Activated CD4-positive, CD25-positive, alpha-beta regulatory T cell treated with anti-CD3 and anti-CD28 coated beads, Interleukin-2, amount 50 U/mL, for 72 hours (primary cell): Measurements from ENCODE around the gene TGFBR3.
"Not testable (repeated sequence)": the region's sequence is repeated elsewhere in the genome, so short reads cannot be mapped to it uniquely, and the experiment has no call there.

Source experiments
- DNase-seq: peaks from one replicate; pipeline ENCODE4 v3.0.0; 2021

The TGFBR3 gene

GRCh38 chr1:91676030-91676429 is 209.9 kb downstream of the TGFBR3 start:
- DNase-seq: no peak

- DNase-seq: no peak
Observed at GRCh38 chr1:91674107-91674506, 211.8 kb downstream of the TGFBR3 start.

- no peak for DNase-seq
Observed at GRCh38 chr1:91673613-91674012, 212.3 kb downstream of the TGFBR3 start.

DNA sequence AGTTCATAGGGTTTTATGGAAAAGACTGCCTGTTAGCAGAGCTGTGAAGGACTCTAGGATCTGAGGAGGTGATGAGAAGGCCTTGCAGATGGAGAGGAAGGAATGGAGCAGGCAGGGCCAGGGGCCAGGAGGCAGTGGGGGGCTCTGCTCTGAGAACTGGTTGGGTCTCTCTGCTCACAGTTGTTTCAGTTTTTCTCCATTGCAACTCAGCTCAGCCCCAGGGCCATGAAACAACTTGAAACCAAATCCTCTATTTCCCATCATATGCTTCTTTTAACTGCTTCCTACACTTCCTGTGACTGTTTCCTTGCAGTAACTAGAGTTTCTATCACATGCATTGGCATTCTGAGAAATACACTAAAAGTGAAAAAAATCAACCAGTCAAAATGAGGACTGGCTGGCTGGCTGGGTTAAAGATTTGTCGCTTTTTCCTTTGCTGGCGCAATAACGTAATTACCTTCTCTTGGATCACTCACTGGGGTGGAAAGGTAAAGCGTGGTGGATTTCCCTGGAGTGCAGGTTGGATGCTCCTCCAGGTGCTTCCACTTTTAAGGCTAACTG is 213.3 kb downstream of the TGFBR3 start:
- no peak for DNase-seq

GRCh38 chr1:91670781-91671180 is 215.2 kb downstream of the TGFBR3 start:
- no peak for DNase-seq

DNA sequence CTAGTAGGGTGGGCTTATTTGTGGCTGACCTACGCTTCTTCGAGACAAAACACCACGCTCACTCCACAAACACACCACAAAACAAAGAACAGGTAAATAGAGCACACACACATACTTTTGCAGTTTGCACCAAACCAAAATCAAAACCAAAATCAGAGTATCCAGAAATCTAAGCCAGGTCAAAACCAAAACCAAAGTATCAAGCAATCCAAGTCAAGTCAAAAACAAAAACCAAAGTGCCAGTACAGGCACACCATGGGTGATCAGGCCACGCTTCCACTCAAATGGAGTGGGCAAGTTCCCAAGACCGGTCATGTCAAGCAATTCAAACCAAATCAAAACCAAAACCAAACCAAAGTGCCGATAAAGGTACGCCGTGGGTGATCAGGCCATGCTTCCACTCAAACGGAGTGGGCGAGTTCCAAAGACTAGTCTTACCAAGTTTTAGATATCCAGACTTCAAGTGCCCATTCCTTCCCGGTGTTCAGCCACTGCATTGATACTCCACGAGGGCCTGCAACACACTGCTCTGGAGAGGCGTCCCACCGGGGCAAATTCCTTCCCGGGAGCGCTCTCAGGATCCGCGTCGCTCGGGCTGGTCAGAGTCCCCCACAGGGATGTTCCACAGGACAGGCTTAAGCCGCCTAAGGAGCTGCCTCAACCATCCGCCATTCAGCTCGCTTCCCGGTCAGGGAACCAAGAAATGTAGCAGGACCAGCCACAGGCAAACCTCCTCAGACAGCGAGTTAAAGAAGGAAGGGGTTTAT is 216.2 kb downstream of the TGFBR3 start:
- no peak for DNase-seq

- not testable (repeated sequence) for DNase-seq
Observed at GRCh38 chr1:91666651-91667050, 219.3 kb downstream of the TGFBR3 start.

- DNase-seq: no peak
Observed at GRCh38 chr1:91661121-91661520, 224.8 kb downstream of the TGFBR3 start.

DNA sequence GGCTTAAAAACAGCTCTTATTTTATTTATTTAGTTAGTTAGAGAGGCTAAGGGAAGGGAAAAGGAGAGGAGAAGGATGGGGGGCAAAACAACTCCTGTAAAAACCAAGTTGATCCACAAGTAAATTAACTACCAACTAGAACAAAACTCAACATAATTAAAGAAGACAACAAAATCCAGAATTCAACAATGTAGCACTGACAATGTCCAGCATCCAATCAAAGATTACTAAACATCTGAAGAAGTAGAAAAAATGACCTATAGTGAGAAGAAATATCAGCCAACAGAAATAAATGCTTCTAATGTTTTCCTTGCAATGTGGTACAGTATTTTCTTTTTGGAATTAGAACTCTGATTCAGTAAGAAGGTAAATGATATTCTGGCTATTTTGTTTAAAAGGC is 225.2 kb downstream of the TGFBR3 start:
- DNase-seq: no peak

DNA sequence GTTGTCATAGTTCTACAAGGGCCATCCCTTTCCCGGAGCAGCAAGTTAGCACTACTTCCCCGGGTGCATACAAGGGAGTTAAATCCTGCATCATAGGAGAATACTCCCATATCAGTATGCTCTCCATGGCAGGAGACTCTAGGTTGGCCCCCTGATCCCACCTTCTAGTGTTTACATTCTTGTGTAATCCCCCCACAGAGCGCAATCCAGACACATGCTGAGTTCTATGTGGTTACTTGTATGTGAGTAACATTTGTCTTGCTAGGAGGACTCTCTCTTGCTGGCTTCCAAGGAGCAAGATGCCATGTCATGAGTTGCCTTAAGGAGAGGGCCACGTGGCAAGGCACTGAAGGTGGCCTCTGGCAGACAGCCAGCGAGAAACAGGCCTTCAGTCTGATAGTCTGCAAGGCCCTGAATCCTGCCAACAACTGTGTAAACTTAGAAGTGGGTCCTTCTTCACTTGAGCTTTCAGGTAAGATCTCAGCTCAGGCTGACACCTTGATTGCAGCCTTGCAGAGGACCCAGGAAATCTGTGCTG is 230.0 kb downstream of the TGFBR3 start:
- no peak for DNase-seq

DNA sequence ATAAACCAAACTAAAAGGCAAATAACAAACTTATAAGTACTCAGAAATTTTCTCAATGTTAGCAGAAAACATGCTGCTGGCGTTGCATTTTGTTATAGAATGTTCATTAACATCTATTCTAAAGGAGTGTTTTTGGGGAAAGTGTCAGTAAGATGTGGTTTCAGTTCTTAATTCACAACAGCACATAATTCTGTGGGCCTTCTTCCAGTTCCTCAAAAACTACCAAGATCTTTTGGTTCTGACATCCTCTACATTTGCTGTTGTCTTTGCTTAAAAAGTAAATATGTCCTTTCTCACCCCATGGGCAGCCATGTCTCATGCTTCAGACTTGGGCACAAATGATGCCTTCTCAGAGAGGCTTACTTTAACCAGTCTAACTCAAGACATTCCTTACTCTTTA is 232.8 kb downstream of the TGFBR3 start:
- DNase-seq: no peak

- no peak for DNase-seq
Observed at GRCh38 chr1:91651661-91652071, 234.3 kb downstream of the TGFBR3 start.

DNA sequence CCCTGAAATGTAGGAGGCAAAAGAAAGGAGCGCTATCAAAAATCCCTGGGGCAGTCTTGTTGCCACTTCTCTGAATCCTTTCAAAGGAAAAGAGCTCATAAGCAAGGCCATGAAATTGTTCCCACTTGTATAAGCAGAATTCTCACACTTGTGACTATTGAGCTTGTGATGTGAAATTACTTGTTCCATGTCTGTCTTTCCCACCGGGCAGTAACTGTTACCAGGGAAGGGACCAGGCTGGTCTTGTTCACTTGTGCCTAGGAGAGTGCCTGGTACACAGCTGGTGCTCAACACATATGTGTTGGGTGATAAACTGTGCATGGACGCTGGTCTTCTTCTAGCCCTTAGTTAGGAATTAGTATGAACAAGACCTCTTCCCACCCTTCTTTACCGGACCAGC is 234.7 kb downstream of the TGFBR3 start:
- no peak for DNase-seq

DNA sequence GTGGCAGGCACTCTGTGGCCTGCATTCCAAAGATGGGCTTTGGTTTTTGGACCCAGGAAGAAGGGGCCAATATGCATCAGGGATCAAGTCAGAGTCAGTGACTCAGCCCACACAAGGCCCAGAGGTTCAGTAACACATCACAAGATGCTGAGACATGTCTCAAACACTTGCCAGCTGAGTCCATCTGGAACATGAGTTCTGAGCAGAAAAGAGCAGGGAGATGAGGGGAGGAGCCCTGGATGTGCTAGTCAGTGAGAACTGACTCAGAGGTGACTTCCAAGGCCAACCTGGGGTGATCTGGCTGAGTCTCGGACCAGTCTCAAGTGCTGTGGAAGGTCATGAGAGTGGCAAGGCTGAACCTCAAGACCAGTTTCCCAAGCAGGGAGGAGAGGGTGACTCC is 235.2 kb downstream of the TGFBR3 start:
- no peak for DNase-seq

GRCh38 chr1:91647061-91647460 is 238.9 kb downstream of the TGFBR3 start:
- DNase-seq: no peak

GRCh38 chr1:91645031-91645430 is 240.9 kb downstream of the TGFBR3 start:
- DNase-seq: no peak

DNA sequence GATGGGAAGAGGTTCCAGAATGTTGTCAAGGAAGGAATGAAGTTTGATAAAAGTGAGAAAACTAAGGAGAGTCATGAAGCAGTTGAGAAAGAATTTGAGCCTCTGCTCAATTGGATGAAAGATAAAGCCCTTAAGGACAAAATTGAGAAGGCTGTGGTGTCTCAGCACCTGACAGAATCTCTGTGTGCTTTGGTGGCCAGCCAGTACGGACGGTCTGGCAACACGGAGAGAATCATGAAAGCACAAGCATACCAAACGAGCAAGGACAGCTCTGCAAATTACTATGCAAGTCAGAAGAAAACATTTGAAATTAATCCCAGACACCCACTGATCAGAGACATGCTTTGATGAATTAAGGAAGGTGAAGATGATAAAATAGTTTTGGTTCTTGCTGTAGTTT is 242.5 kb downstream of the TGFBR3 start:
- no peak for DNase-seq

DNA sequence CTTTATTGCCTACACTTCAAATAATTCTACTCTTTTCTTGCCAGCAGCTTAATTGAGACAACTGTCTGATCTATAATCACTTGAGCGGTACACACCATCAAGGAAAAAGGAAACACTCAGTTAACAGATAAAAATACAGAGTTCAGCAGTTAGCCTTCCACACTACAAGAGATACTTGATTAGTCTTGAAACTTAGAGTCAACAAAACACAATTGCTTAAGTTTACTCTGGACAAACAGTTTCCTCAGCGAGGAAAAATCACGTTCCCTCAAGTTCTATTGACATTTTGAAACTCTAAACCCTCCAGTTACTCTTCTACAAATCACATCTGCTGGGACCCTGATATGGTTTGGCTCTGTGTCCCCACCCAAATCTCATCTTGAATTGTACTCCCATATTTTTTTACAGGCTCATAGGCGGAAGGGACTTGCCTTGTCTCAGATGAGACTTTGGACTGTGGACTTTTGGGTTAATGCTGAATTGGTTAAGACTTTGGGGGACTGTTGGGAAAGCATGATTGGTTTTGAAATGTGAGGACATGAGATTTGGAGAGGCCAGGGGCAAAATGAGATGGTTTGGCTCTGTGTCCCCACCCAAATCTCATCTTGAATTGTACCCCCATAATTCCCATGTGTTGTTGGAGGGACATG is 244.9 kb downstream of the TGFBR3 start:
- no peak for DNase-seq

DNA sequence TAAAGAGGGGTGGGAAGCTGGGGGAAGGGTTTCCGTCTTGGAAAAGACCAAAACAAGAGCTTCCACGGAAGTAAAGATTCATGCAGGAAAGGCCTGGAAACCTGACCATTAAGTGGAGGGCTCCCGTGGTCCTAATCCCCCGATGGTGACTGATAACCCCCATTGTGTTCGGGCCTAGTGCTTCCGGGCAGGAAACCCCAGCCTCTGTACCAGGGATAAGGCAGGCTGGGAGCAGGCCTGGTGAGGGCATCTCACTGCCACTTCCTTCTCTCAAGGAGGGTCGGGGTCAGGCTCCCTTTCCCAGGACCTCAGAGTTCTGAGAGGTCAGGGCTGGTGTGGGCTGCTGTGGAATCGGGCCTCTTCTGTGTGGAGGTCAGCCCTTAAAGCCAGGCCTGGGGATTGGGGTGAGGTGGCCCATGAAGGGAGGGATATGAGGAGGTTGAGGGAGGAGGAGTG is 248.4 kb downstream of the TGFBR3 start:
- DNase-seq: no peak

DNA sequence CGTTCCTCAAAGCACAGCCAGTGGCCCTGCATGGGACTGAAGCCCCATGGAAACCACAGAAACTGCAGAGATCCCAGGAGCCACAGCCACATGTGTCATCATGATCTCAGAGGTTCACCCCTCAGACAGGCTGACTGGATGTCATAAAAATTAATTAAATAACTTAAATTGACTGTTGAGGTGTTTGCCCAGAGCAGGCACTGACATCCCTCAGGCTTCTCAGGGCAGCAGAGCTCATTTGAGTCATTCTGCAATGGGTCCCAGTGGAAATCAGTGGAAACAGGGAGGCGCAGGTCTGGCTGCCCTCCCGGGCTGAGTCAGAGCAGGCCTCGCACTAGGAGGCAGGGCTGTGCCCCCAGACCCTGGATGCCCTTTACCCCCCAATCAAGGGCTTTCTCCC is 250.2 kb downstream of the TGFBR3 start:
- no peak for DNase-seq

- DNase-seq: no peak
Observed at GRCh38 chr1:91633438-91633837, 252.5 kb downstream of the TGFBR3 start.

- DNase-seq: no peak
Observed at GRCh38 chr1:91631718-91632330, 254.1 kb downstream of the TGFBR3 start.

DNA sequence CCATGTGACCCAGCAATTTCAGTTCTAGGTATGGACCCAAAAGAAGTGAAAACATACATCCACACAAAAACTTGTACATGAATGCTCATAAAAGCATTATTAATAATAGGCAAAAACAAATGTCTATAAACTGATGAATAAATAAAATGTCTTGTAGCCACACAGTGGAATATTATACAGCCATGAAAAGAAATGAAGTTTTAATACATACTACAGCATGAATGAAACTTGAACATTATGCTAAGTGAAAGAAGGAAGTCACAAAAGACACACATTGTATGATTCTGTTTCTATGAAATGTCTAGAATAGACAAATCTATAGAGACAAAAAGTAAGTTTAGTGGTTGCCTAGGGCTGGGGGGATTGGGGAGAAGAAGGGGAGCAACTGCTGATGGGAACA is 255.1 kb downstream of the TGFBR3 start:
- DNase-seq: no peak
